IPS-18a (cell line): Measurements from ENCODE around the gene ADAMTS18.

Experiments used
- H3K27ac ChIP-seq: one replicate; pipeline ENCODE4 v1.5.1; 2013; ENCODE audit warnings: low read length
- H3K27me3 ChIP-seq: one replicate; pipeline ENCODE4 v1.6.1; 2013; ENCODE audit warnings: mild to moderate bottlenecking, low read length; ENCODE audit not compliant: control insufficient read depth, insufficient read depth
- H3K36me3 ChIP-seq: one replicate; pipeline ENCODE4 v1.6.1; 2013; ENCODE audit warnings: low read depth, low read length; ENCODE audit not compliant: control insufficient read depth
- H3K4me1 ChIP-seq: one replicate; pipeline ENCODE4 v1.6.1; 2013; ENCODE audit warnings: low read depth, low read length; ENCODE audit not compliant: control insufficient read depth
- H3K4me3 ChIP-seq: one replicate; pipeline ENCODE4 v1.5.1; 2013; ENCODE audit warnings: low read length
- H3K9ac ChIP-seq: one replicate; pipeline ENCODE4 v1.6.1; 2013; ENCODE audit warnings: mild to moderate bottlenecking, low read length, moderate library complexity
- H3K9me3 ChIP-seq: one replicate; pipeline ENCODE4 v1.6.1; 2013; ENCODE audit warnings: low read depth, low read length; ENCODE audit not compliant: control insufficient read depth

ADAMTS18 gene

DNA sequence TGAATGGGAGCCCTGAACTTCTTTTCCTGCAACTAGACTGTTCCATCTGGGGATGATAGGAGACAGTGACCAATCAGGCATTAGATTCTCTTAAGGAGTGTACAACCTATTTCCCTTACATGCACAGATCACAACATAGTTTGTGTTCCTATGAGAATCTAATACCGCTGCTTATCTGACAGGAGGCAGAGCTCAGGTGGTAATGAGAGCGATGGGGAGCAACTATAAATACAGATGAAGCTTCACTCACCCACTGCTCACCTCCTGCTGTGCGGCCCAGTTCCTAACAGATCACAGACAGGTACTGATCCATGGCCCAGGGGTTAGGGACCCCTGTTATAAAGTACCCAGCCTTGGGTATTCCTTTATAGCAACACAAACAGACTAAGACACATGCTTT is 17.4 kb upstream of the ADAMTS18 start:
- Histone ChIP-seq H3K4me3 (no peak overlapping the region), H3K36me3 (no peaks in the 10 kb centered on the region), H3K4me1 (no peaks in the 10 kb centered on the region), H3K27ac (no peak overlapping the region), H3K9ac (no peak overlapping the region), H3K9me3 (no peaks in the 10 kb centered on the region), H3K27me3 (no peaks in the 10 kb centered on the region)

DNA sequence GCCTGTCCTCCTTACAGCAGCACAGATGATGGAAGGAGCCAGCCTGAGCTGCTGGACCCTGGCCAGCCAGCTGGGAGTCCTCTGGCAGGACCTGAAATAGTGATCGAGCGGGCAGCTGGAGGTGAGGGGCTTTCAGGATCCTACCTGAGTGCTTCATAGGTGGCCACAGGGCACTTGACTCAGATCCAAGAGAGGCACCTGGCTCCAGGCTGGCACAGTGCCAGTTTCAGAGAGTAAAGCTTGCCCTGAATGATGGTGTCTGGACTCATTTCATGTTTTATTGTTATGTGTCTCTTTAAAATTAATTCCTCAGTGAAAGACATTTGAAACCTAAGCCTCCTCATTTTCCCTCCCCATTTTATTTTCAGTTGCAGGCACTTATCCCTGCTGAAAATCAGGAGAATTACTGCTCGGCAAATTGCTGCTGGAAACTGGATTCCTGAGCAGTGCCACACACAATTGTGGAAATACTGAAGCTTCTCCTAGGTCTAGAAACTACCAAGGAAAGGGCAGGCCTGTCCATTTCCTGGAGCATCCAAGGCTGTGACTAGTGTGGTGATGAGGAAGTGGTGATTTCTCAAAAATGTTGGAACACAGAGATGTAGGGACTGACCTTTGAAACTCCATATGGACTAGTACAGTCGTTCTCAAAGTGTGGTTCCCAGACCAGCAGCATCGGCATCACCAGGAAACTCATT is 16.1 kb upstream of the ADAMTS18 start:
- Histone ChIP-seq H3K4me1 (no peaks in the 10 kb centered on the region), H3K9me3 (no peaks in the 10 kb centered on the region), H3K27me3 (no peaks in the 10 kb centered on the region), H3K9ac (no peak overlapping the region), H3K36me3 (no peaks in the 10 kb centered on the region), H3K27ac (no peak overlapping the region), H3K4me3 (no peak overlapping the region)

DNA sequence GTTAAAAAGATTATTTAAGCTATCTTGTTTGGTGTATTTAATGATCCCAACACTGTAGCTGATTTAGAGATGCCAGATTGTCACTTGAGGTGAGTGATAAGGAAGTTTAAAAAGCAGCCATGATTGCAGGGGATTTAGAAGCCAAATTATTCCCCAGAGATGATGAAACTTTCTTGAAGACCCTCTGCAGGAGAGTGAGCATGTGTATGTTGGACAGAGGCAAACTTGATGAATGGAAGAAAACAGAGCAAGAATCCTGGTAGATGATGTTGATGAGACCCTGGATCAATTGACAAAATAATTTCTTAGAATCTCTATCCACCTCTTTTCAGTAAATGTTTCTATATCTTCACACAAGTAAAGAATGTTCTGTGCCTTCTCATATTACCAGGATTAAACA is 14.4 kb upstream of the ADAMTS18 start:
- Histone ChIP-seq H3K4me3 (no peak overlapping the region), H3K27ac (no peak overlapping the region), H3K4me1 (no peaks in the 10 kb centered on the region), H3K9me3 (no peaks in the 10 kb centered on the region), H3K9ac (no peak overlapping the region), H3K27me3 (no peaks in the 10 kb centered on the region), H3K36me3 (no peaks in the 10 kb centered on the region)

DNA sequence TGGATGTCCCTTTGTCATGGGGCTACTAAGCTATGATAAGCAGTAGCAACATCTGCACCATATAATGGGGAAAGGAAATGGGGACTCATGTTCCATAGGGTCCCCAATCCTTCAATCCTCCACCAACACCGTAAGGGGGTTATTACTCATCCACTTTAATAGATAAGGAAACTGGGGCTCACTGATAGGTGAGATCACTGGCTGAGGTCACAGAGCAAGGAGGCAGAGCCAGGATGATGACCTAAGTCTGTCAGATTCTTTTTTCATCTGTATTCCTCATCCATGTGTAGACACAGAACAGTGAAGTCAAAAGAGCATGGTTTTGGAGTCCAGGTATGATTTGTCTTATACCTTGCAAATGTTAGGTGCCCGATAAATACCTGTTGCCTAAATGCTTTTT is 10.5 kb upstream of the ADAMTS18 start:
- Histone ChIP-seq H3K27ac (no peak overlapping the region), H3K36me3 (no peaks in the 10 kb centered on the region), H3K9me3 (no peaks in the 10 kb centered on the region), H3K27me3 (no peaks in the 10 kb centered on the region), H3K4me3 (no peak overlapping the region), H3K4me1 (no peaks in the 10 kb centered on the region), H3K9ac (no peak overlapping the region)

DNA sequence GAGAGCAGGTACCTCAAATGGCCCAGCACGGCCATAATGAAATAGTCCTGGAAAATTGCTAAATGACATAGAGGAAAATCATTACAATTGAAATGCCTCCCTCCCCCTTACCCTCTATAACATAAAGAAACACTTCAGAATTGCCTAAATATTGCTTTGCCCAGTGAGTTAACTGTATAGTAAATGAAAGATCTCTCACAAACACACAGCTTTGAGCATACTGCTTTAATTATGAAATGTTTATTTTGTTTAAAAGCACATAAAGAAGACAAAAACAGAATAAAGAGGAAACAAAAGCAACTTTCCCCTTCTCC is 9.3 kb upstream of the ADAMTS18 start:
- H3K27me3 ChIP-seq: no peaks in the 10 kb centered on the region
- H3K36me3 ChIP-seq: no peaks in the 10 kb centered on the region
- no peak overlapping the region for H3K27ac ChIP-seq
- no peak overlapping the region for H3K9ac ChIP-seq
- H3K4me1 ChIP-seq: no peaks in the 10 kb centered on the region
- no peaks in the 10 kb centered on the region for H3K9me3 ChIP-seq
- no peak overlapping the region for H3K4me3 ChIP-seq

DNA sequence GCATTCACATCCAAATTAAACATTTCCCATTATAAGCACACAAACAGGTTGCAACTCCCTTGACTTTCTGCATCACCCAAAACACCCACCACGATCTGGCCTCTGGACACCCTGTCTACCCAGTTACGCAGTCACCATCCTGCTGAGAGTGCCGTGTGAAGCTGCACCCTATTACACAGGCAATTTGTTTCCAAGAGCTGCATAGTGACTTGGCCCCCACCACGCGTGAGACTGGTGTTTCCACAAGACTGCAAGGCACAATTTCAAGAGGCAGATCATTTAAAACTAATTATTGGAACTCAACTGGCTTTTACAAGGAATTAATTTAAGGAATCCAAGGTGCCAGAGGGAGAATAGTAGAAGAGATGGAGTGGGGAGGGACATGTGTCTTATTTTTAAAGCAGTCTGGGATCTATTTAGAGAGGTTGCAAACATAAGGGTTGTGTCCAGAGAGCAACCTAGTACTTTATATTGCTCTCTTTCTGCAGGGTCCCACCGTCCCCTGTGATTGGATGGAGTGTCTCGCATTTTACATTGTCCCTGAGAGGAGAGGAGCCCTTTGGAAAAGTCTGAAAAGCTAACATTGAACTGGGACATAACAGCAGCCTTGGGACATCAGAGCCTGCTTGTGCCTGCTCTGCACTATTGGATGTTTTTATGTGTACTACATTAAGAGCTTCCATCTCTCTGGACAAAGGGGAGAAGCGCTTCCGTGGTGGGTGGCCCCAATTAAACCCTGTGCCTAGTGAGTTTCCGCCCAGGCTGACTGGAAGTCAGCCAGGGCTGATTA is 8.7 kb upstream of the ADAMTS18 start:
- no peak overlapping the region for H3K4me3 ChIP-seq
- H3K4me1 ChIP-seq: no peaks in the 10 kb centered on the region
- no peak overlapping the region for H3K27ac ChIP-seq
- H3K27me3 ChIP-seq: no peaks in the 10 kb centered on the region
- no peaks in the 10 kb centered on the region for H3K36me3 ChIP-seq
- H3K9me3 ChIP-seq: no peaks in the 10 kb centered on the region
- no peak overlapping the region for H3K9ac ChIP-seq

DNA sequence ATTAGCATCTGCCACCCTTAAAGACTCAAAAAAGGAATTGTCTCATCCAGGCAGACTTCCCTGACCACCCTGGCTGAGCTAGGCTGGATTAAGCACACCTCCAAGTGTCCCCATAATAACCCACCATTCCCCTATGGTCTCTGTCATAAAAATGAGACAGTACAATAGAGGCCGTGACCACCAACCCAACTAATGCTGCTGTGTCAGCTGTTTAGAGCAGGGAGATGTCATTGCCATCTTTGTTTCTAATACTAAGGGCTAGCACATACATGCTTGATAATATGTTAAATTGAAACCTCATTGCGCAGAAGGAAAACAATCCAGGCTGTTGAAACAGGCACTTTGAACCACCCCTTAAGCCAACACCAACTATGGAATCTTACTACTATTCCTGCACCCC is 7.2 kb upstream of the ADAMTS18 start:
- no peaks in the 10 kb centered on the region for H3K9me3 ChIP-seq
- H3K27me3 ChIP-seq: no peaks in the 10 kb centered on the region
- no peaks in the 10 kb centered on the region for H3K36me3 ChIP-seq
- H3K4me3 ChIP-seq: no peak overlapping the region
- no peak overlapping the region for H3K9ac ChIP-seq
- no peaks in the 10 kb centered on the region for H3K4me1 ChIP-seq
- no peak overlapping the region for H3K27ac ChIP-seq

DNA sequence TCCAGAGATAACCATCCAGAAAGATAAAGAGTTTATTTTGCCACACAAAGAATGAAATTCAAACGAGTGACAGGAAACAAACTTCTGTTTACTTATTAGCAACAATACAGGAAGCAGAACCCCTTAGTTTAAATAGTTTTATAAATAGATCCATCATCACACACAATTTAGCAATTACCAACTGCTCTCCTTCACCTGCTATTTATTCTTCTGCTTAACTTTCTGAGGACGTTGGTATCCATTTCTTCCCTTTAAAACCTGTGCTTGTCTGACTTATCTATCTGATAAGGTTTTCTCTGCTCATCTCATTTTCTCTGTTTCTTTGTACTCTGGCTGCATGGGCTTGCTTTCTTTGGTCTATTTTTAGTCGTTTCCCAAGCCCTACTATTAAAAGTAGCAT is 4.3 kb upstream of the ADAMTS18 start:
- H3K27me3 ChIP-seq: peaks cover 29% of the 10 kb centered on the region
- H3K4me1 ChIP-seq: peaks cover under 1% of the 10 kb centered on the region
- no peaks in the 10 kb centered on the region for H3K36me3 ChIP-seq
- H3K9me3 ChIP-seq: no peaks in the 10 kb centered on the region
- no peak overlapping the region for H3K4me3 ChIP-seq
- no peak overlapping the region for H3K9ac ChIP-seq
- no peak overlapping the region for H3K27ac ChIP-seq

DNA sequence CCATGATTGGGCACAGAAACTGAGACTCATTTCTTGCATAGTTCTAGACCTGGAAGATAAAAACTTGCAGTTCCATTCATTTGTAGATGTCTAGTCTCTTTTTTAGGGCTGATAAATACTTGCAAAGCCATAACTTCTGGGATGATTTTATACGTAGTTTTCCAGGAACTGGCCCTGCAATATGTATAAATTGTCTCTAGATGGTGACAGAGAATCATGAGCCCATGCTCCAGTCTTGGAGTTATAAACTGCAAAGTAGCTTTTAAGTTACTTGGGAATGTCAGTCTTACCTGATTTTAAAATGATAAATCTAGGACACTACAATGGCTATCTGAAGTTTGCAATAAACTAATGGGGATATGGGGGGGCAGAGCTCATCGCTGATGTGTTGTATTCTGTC is 3.0 kb upstream of the ADAMTS18 start:
- Histone ChIP-seq H3K27me3 (peaks cover 41% of the 10 kb centered on the region), H3K36me3 (no peaks in the 10 kb centered on the region), H3K27ac (no peak overlapping the region), H3K4me3 (no peak overlapping the region), H3K4me1 (peaks cover 5% of the 10 kb centered on the region), H3K9me3 (no peaks in the 10 kb centered on the region), H3K9ac (no peak overlapping the region)

DNA sequence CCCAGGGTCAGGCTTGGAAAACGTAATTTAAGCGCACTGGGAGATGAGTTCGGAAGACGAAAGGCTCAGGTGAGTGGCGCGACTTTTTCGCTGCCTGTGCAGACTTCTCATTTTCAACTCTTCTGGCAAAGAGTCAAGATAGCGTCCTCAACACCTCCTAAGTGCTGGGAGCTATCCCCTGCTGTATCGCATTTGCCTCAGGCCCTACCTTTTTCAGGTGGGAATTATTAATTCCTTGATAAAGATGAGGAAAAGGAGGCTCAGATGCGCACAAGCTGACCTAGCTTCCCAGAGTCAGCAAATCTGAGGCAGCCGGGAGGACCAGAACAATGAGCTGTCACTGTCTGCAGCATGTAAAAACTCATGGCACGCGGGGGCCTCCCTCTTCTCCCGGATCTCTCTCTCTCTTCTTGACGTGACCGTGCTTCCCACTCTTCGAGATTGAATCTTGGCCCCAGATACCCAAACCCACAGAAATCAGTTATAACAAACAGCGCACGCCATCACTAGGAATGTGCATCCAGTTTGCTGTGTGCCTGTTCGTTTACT is 512 bp upstream of the ADAMTS18 start:
- Histone ChIP-seq H3K27me3 (peaks cover 55% of the 10 kb centered on the region), H3K36me3 (no peaks in the 10 kb centered on the region), H3K4me3 (peak overlapping the region; percentile 53)

DNA sequence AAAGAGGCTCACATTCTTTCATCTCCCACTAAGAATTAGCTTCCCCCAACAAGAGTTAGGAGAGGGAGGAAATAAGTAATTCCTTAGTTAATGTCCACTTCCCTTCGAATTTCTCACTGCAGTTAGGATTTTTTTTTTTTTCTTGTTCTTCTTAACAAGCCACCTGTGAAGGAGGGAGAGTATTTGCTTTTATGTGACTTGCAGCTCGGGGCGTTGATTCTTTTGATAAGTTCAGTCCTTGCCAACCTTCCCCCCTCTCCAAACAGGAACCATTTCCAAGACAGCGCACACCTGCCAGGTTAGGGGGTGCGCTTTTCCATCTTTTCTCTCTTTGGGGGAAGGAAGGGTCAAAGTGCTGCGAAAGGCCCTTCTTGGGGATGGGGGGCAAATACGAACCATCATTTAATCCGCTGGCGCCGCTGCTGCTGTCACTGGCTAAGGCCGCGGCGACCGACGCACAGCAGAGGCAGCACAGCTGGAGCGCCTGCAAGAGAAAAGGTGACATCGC is 758 bp downstream of the ADAMTS18 start:
- H3K4me3 ChIP-seq: peak overlapping the region; percentile 53
- H3K36me3 ChIP-seq: no peaks in the 10 kb centered on the region
- no peak overlapping the region for H3K27ac ChIP-seq
- no peak overlapping the region for H3K9ac ChIP-seq
- H3K9me3 ChIP-seq: no peaks in the 10 kb centered on the region
- H3K4me1 ChIP-seq: peaks cover 5% of the 10 kb centered on the region
- peaks cover 55% of the 10 kb centered on the region for H3K27me3 ChIP-seq

More for the DNA sequence above, 512 bp upstream of the ADAMTS18 start:
- peaks cover 5% of the 10 kb centered on the region for H3K4me1 ChIP-seq
- H3K27ac ChIP-seq: no peak overlapping the region
- no peaks in the 10 kb centered on the region for H3K9me3 ChIP-seq
- no peak overlapping the region for H3K9ac ChIP-seq
